Progenitor cell of endocrine pancreas (in vitro differentiated cells): ENCODE data around the gene STS. TPM values are rescaled to one million over a fixed set of nuclear protein-coding genes. Genes with fewer than 3 reads are reported as not detected.

Experiments
- DNase-seq: peaks from one replicate; pipeline ENCODE4 v3.0.0; 2021; ENCODE audit warnings: low spot score; ENCODE audit not compliant: unreplicated experiment
- H3K27ac Mint-ChIP-seq: 2 replicates; pipeline ENCODE4 v1.8.0; 2021; ENCODE audit warnings: mild to moderate bottlenecking, moderate library complexity, mixed read lengths
- H3K27me3 Mint-ChIP-seq: 2 replicates; pipeline ENCODE4 v1.8.0; 2021; ENCODE audit warnings: mixed read lengths
- H3K36me3 Mint-ChIP-seq: 2 replicates; pipeline ENCODE4 v1.8.0; 2022; ENCODE audit warnings: mixed read lengths; ENCODE audit not compliant: insufficient read depth
- H3K4me1 Mint-ChIP-seq: 2 replicates; pipeline ENCODE4 v1.8.0; 2021; ENCODE audit warnings: low read depth, mixed read lengths
- H3K4me3 Mint-ChIP-seq: 2 replicates; pipeline ENCODE4 v1.8.0; 2021; ENCODE audit warnings: low read depth, mild to moderate bottlenecking, moderate library complexity, mixed read lengths
- H3K9me3 Mint-ChIP-seq: 2 replicates; pipeline ENCODE4 v1.8.0; 2021; ENCODE audit warnings: low read depth, mixed read lengths
- CTCF ChIP-seq: fragments of 200-600 bp; sonication (generic); IDR thresholded peaks from one replicate; pipeline ENCODE4 v1.5.0; 2021; ENCODE audit warnings: antibody characterized with exemption, mild to moderate bottlenecking; ENCODE audit not compliant: unreplicated experiment
- total RNA-seq: library from RNA; stranded (reverse); gene quantifications from 2 replicates; pipeline ENCODE4 v1.2.1, GENCODE V29; 2021

The STS gene
- total RNA-seq, 1 donor from 2014 or later, result 7.8 TPM

GRCh38 chrX:7120878-7121219, 26.7 kb upstream of the STS start:
- H3K36me3 Mint-ChIP-seq, result peaks cover 18% of the 10 kb centered on the region
- peaks cover 12% of the 10 kb centered on the region for H3K9me3 Mint-ChIP-seq
- no peaks in the 10 kb centered on the region for H3K27me3 Mint-ChIP-seq
- no peak for TF ChIP-seq CTCF
- H3K27ac Mint-ChIP-seq, result no peak overlapping the region
- H3K4me3 Mint-ChIP-seq, result no peak overlapping the region
- no peak for DNase-seq
- peaks cover 32% of the 10 kb centered on the region for H3K4me1 Mint-ChIP-seq

GRCh38 chrX:7127056-7127455, 20.5 kb upstream of the STS start:
- peaks cover 18% of the 10 kb centered on the region for H3K36me3 Mint-ChIP-seq
- TF ChIP-seq CTCF, result no peak
- no peaks in the 10 kb centered on the region for H3K27me3 Mint-ChIP-seq
- H3K27ac Mint-ChIP-seq, result no peak overlapping the region
- DNase-seq, result no peak
- H3K4me3 Mint-ChIP-seq, result no peak overlapping the region
- H3K4me1 Mint-ChIP-seq, result peaks cover 7% of the 10 kb centered on the region
- H3K9me3 Mint-ChIP-seq, result peaks cover 10% of the 10 kb centered on the region

GRCh38 chrX:7131621-7132020, 15.9 kb upstream of the STS start:
- no peaks in the 10 kb centered on the region for H3K27me3 Mint-ChIP-seq

GRCh38 chrX:7132335-7133049, 15.0 kb upstream of the STS start:
- Mint-ChIP-seq H3K4me1 (peaks cover 16% of the 10 kb centered on the region), H3K36me3 (peaks cover 10% of the 10 kb centered on the region), H3K27me3 (no peaks in the 10 kb centered on the region), H3K9me3 (peaks cover 7% of the 10 kb centered on the region), H3K27ac (peak overlapping the region; percentile 90), H3K4me3 (no peak overlapping the region)
- peak; percentile 17 for DNase-seq
- TF ChIP-seq CTCF, result peak; percentile 67

More at GRCh38 chrX:7131621-7132020, 15.9 kb upstream of the STS start:
- Mint-ChIP-seq H3K4me1 (peaks cover 19% of the 10 kb centered on the region), H3K4me3 (no peak overlapping the region), H3K36me3 (peaks cover 10% of the 10 kb centered on the region), H3K27ac (peak overlapping the region; percentile 90), H3K9me3 (peaks cover 7% of the 10 kb centered on the region)
- no peak for TF ChIP-seq CTCF
- DNase-seq, result no peak

- H3K4me1 Mint-ChIP-seq, result peaks cover 16% of the 10 kb centered on the region
- peaks cover 7% of the 10 kb centered on the region for H3K9me3 Mint-ChIP-seq
- H3K27ac Mint-ChIP-seq, result peak overlapping the region; percentile 90
- H3K36me3 Mint-ChIP-seq, result peaks cover 10% of the 10 kb centered on the region
- no peak for TF ChIP-seq CTCF
- H3K4me3 Mint-ChIP-seq, result no peak overlapping the region
- no peaks in the 10 kb centered on the region for H3K27me3 Mint-ChIP-seq
- no peak for DNase-seq
Measured at GRCh38 chrX:7133050-7133440, 14.5 kb upstream of the STS start.
